ENCODE data around the gene ITGB5.

Gene ITGB5

GRCh38 chr3:124802061-124802698, 85.0 kb downstream of the ITGB5 start:
- Histone ChIP-seq H4K20me1 (ENCODE audit: insufficient read depth, low read length) (no peaks in the 10 kb centered on the region), H3K4me2 (ENCODE audit: low read length) (no peak overlapping the region), H3F3A (ENCODE audit: insufficient read depth, low read length) (no peaks in the 10 kb centered on the region), H3K9ac (ENCODE audit: low read length) (no peak overlapping the region), H3K4me1 (ENCODE audit: insufficient read depth, low read length, severe bottlenecking) (no peaks in the 10 kb centered on the region), H3K27ac (ENCODE audit: low read depth, low read length, poor library complexity, severe bottlenecking) (no peak overlapping the region), H3K9me3 (ENCODE audit: low read length) (no peaks in the 10 kb centered on the region), H3K79me2 (ENCODE audit: insufficient read depth, low read length) (no peaks in the 10 kb centered on the region), H3K27me3 (ENCODE audit: insufficient read depth, low read length) (0 out of 2 replicates have a peak, but pooled peaks cover 5% of the 10 kb centered on the region), H3K9me2 (ENCODE audit: low read depth, low read length) (no peaks in the 10 kb centered on the region), H2AFZ (ENCODE audit: low read length) (no peak overlapping the region), H3K4me3 (ENCODE audit: low read depth, low read length, poor library complexity, severe bottlenecking) (no peak overlapping the region), H3K36me3 (ENCODE audit: insufficient read depth, low read length) (no peaks in the 10 kb centered on the region)
- TF ChIP-seq CTCF (IDR thresholded peaks at IDR 0.05; ENCODE audit: low read length): no peak
- no peak for TF ChIP-seq EZH2 (IDR thresholded peaks at IDR 0.05; ENCODE audit: borderline replicate concordance, low read length)

DNA sequence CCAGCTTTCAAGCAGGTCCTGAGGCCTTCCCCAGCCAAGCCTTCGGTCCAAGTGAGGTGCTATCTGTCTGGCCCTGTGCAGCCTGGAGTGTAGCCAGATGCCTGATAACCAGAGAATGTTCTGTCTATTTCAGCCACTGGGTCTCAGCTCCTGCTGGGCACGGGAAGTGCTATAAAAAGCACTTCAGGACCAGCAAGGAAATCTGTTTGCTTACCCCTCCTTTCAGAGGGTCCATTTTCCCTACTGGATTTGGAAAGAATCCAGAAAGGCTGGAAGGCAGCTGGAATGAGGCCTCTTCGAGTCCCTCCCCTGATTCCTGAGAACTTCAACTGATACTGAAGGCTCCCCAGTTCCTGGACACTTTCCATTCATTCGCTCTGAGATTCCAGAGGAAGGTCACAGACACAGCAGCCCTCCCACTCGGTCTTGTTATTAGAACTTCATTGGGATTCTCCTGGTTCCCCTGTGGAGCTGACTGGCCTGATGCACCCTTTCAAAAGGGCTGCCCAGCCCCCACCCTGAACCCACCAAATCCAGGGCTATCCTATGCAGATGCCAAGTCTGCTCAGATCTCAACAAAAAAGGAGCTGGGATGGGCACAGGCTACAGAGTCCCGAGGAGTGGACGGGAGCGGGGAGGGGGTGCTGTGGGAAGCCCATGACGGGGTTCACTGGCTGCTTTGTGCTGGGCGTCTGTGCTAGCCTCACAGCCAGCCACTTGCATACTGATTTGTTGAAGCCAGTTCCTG, 86.5 kb downstream of the ITGB5 start:
- Histone ChIP-seq H2AFZ (ENCODE audit: low read length) (no peak overlapping the region), H3K27ac (ENCODE audit: low read depth, low read length, poor library complexity, severe bottlenecking) (no peak overlapping the region), H3K4me3 (ENCODE audit: low read depth, low read length, poor library complexity, severe bottlenecking) (no peak overlapping the region), H3K9me3 (ENCODE audit: low read length) (no peaks in the 10 kb centered on the region), H3K79me2 (ENCODE audit: insufficient read depth, low read length) (no peaks in the 10 kb centered on the region), H3K4me2 (ENCODE audit: low read length) (no peak overlapping the region), H4K20me1 (ENCODE audit: insufficient read depth, low read length) (no peaks in the 10 kb centered on the region), H3K9me2 (ENCODE audit: low read depth, low read length) (no peaks in the 10 kb centered on the region), H3K9ac (ENCODE audit: low read length) (no peak overlapping the region), H3K27me3 (ENCODE audit: insufficient read depth, low read length) (0 out of 2 replicates have a peak, but pooled peaks cover 5% of the 10 kb centered on the region), H3K36me3 (ENCODE audit: insufficient read depth, low read length) (no peaks in the 10 kb centered on the region), H3F3A (ENCODE audit: insufficient read depth, low read length) (no peaks in the 10 kb centered on the region), H3K4me1 (ENCODE audit: insufficient read depth, low read length, severe bottlenecking) (no peaks in the 10 kb centered on the region)
- TF ChIP-seq CTCF (IDR thresholded peaks at IDR 0.05; ENCODE audit: low read length) (no peak), EZH2 (IDR thresholded peaks at IDR 0.05; ENCODE audit: borderline replicate concordance, low read length) (no peak)

DNA sequence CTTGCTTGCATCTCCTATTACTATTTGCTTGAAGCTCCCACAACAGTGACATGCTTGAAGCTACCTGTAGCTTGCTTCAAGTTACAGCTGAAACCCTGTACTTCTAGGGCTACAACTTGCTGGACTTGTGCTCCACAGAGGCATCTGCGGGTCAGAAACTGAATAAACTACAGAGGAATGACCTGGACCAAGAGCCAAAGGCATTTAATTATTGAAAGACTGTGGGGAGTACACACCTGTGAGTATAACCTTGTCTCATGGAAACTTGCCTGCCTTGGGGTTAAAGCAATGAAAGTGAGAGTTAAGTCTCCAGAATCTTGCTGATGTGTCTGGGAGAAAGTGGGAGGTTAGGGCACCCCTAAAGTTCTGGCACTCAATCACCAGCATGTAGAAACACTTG, 87.1 kb downstream of the ITGB5 start:
- H3K36me3 ChIP-seq (ENCODE audit: insufficient read depth, low read length): no peaks in the 10 kb centered on the region
- H3K27ac ChIP-seq (ENCODE audit: low read depth, low read length, poor library complexity, severe bottlenecking): no peak overlapping the region

More for the DNA sequence above, 87.1 kb downstream of the ITGB5 start:
- H3K27me3 ChIP-seq (ENCODE audit: insufficient read depth, low read length): 0 out of 2 replicates have a peak, but pooled peaks cover 5% of the 10 kb centered on the region
- H3K9me3 ChIP-seq (ENCODE audit: low read length): no peaks in the 10 kb centered on the region
- TF ChIP-seq CTCF (IDR thresholded peaks at IDR 0.05; ENCODE audit: low read length): no peak
- TF ChIP-seq EZH2 (IDR thresholded peaks at IDR 0.05; ENCODE audit: borderline replicate concordance, low read length): no peak
- no peak overlapping the region for H2AFZ ChIP-seq (ENCODE audit: low read length)
- H3F3A ChIP-seq (ENCODE audit: insufficient read depth, low read length): no peaks in the 10 kb centered on the region
- H3K4me3 ChIP-seq (ENCODE audit: low read depth, low read length, poor library complexity, severe bottlenecking): no peak overlapping the region
- no peaks in the 10 kb centered on the region for H3K4me1 ChIP-seq (ENCODE audit: insufficient read depth, low read length, severe bottlenecking)
- no peaks in the 10 kb centered on the region for H3K9me2 ChIP-seq (ENCODE audit: low read depth, low read length)
- H4K20me1 ChIP-seq (ENCODE audit: insufficient read depth, low read length): no peaks in the 10 kb centered on the region
- H3K79me2 ChIP-seq (ENCODE audit: insufficient read depth, low read length): no peaks in the 10 kb centered on the region
- H3K4me2 ChIP-seq (ENCODE audit: low read length): no peak overlapping the region
- H3K9ac ChIP-seq (ENCODE audit: low read length): no peak overlapping the region

Measured in OCI-LY1 (cell line).